NT2/D1 (cell line): ENCODE data around the gene PKDCC.

Source experiments
- DNase-seq: peaks from one replicate; pipeline ENCODE4 v3.0.0-alpha.2; 2011; ENCODE audit warnings: low read depth, low spot score
- H3K27me3 ChIP-seq: 2 replicates; pipeline ENCODE4 v1.6.0; 2011; ENCODE audit warnings: mild to moderate bottlenecking; ENCODE audit not compliant: insufficient read length, insufficient read depth
- H3K36me3 ChIP-seq: 2 replicates; pipeline ENCODE4 v1.6.1; 2011; ENCODE audit warnings: mild to moderate bottlenecking, low read length, mixed read lengths; ENCODE audit not compliant: insufficient read depth, insufficient read length
- H3K4me1 ChIP-seq: 2 replicates; pipeline ENCODE4 v1.5.1; 2011; ENCODE audit not compliant: insufficient read depth, insufficient read length
- H3K4me3 ChIP-seq: 2 replicates; pipeline ENCODE4 v1.5.1; 2011; ENCODE audit warnings: low read depth; ENCODE audit not compliant: insufficient read length
- H3K9ac ChIP-seq: 2 replicates; pipeline ENCODE4 v1.6.0; 2011; ENCODE audit warnings: low read depth; ENCODE audit not compliant: insufficient read length
- H3K9me3 ChIP-seq: 2 replicates; pipeline ENCODE4 v1.5.1; 2011; ENCODE audit warnings: mild to moderate bottlenecking, low read length; ENCODE audit not compliant: insufficient read depth
- SUZ12 ChIP-seq: IDR thresholded peaks from 2 replicates; pipeline ENCODE4 v1.6.1; 2011; ENCODE audit not compliant: insufficient read length, insufficient read depth; ENCODE audit errors: extremely low read depth
- YY1 ChIP-seq: IDR thresholded peaks from 2 replicates; pipeline ENCODE4 v1.6.1; 2011; ENCODE audit not compliant: insufficient read length, insufficient read depth
- ZNF274 ChIP-seq: IDR thresholded peaks from 2 replicates; pipeline ENCODE4 v1.6.1; 2011; ENCODE audit warnings: mild to moderate bottlenecking, low read depth, low read length

The PKDCC gene

GRCh38 chr2:42050703-42051542 is 3.1 kb downstream of the PKDCC start:
- Histone ChIP-seq H3K9me3 (no peaks in the 10 kb centered on the region), H3K36me3 (peaks cover 38% of the 10 kb centered on the region), H3K4me3 (no peak overlapping the region), H3K27me3 (no peaks in the 10 kb centered on the region), H3K9ac (peak overlapping the region; percentile 95), H3K4me1 (peaks cover 32% of the 10 kb centered on the region)
- TF ChIP-seq SUZ12 (no peak), ZNF274 (no peak), YY1 (no peak)
- DNase-seq: no peak

DNA sequence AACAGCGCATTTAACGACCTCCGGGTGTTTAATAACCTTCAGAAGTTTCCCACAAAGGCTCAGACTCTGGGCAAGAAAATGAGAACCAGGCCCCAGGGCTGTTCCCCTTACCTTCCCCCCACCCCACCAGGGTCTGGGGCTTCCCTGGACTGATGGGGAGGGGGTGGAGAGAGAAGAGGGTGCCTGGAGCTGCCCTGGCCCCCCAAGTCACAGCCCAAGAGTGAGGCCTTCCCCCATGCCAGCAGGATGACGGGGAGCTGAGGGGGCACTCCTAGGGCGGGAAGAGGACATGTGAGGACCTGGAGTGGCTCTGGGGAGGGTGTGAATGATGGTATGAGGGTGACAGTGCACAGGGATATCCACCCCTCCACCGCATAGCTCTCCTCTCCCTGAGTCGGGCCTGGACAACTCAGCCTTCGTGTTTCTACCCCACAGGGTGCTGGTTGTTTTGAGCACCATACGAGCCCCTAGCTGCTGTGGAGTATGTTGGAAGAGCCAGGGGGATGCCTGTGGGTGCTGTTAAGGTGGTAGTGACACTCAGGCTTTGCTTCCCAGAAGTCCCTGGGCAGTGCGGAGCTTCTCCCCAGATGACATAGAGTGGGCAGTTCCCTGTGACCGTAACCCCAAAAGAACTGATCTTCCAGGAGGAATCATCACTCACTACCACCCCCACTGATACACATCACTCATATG is 3.9 kb downstream of the PKDCC start:
- H3K4me1 ChIP-seq: peaks cover 29% of the 10 kb centered on the region
- H3K4me3 ChIP-seq: no peak overlapping the region

GRCh38 chr2:42052702-42053481 is 5.1 kb downstream of the PKDCC start:
- peaks cover 29% of the 10 kb centered on the region for H3K4me1 ChIP-seq
- peaks cover 57% of the 10 kb centered on the region for H3K36me3 ChIP-seq
- no peak for DNase-seq
- H3K9ac ChIP-seq: peak overlapping the region; percentile 68
- H3K27me3 ChIP-seq: no peaks in the 10 kb centered on the region
- no peaks in the 10 kb centered on the region for H3K9me3 ChIP-seq
- H3K4me3 ChIP-seq: no peak overlapping the region
- TF ChIP-seq SUZ12 (no peak), YY1 (no peak), ZNF274 (no peak)

More for the DNA sequence above, 3.9 kb downstream of the PKDCC start:
- H3K36me3 ChIP-seq: peaks cover 45% of the 10 kb centered on the region
- H3K9ac ChIP-seq: peak overlapping the region; percentile 26
- H3K9me3 ChIP-seq: no peaks in the 10 kb centered on the region
- no peaks in the 10 kb centered on the region for H3K27me3 ChIP-seq
- TF ChIP-seq SUZ12 (no peak), ZNF274 (no peak), YY1 (no peak)
- no peak for DNase-seq

GRCh38 chr2:42053482-42053790 is 5.6 kb downstream of the PKDCC start:
- no peak for TF ChIP-seq ZNF274
- no peak for TF ChIP-seq YY1
- no peak for TF ChIP-seq SUZ12
- H3K4me1 ChIP-seq: peaks cover 29% of the 10 kb centered on the region
- H3K27me3 ChIP-seq: no peaks in the 10 kb centered on the region
- no peak for DNase-seq
- H3K9me3 ChIP-seq: no peaks in the 10 kb centered on the region
- no peak overlapping the region for H3K4me3 ChIP-seq
- H3K36me3 ChIP-seq: peaks cover 61% of the 10 kb centered on the region
- peak overlapping the region; percentile 68 for H3K9ac ChIP-seq

DNA sequence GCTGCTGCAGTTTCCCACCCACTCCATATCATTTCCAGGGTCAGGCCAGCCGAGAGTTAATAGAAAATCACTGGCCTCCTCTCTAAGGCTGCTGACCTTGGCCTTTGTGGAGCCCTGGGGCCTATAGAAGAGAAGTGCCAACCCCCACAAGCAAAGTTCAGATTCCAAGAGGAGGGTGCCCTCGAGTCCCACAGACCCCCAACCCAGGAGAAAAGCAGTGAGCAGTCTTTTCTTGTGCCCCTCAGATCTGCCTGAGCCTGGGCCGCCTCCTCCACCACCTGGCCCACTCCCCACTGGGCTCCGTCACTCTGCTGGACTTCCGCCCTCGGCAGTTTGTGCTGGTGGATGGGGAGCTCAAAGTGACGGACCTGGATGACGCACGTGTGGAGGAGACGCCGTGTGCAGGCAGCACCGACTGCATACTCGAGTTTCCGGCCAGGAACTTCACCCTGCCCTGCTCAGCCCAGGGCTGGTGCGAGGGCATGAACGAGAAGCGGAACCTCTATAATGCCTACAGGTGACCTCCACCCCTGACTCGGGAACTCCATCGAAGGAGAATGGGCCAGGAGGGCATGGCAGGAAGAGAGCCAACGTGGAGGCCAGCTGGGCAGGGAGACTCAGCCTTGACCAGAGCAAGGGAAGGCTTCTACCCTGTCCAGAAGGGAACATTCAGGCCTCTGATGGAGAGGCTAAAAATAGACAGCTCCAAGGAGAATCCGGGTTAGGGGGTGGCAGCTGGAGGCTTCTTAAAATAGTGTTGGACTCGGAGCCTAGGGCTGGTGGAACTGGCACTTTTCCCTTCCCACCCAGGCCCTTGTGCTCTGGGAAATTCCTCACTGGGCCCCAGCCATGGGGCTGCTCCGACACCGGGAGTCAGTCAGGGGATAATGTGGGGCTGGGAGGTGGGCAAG is 6.2 kb downstream of the PKDCC start:
- Histone ChIP-seq H3K9ac (peak overlapping the region; percentile 68), H3K27me3 (no peaks in the 10 kb centered on the region), H3K36me3 (peaks cover 67% of the 10 kb centered on the region), H3K4me3 (no peak overlapping the region), H3K9me3 (no peaks in the 10 kb centered on the region), H3K4me1 (peaks cover 29% of the 10 kb centered on the region)
- no peak for DNase-seq
- no peak for TF ChIP-seq YY1
- no peak for TF ChIP-seq ZNF274
- no peak for TF ChIP-seq SUZ12

DNA sequence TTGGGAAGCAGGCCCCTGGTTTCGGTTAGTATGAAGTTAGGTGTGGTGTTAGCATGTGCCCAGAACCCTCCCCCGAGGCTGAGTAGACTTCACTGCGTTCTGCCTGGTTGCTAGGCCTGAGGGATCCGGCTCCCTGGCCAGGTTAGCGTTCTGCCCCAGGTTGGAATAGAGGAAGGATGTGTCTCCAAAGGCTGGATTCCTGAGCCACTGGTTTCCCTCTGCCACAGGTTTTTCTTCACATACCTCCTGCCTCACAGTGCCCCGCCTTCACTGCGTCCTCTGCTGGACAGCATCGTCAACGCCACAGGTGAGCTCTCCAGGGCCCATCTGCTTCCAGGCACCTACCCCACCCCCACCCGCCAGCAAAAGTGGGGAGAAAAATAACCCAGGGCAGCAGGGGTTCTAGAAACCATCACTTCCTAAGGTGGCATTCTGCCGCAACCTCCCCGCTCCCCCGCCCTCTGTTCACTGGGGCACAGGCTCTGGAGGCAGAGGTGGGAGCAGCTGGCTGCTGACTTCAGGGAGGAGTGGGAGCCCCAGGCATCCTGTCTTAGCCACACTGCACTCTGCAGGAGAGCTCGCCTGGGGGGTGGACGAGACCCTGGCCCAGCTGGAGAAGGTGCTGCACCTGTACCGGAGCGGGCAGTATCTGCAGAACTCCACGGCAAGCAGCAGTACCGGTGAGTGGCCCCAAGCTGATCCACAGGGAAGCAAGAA is 7.1 kb downstream of the PKDCC start:
- Histone ChIP-seq H3K9ac (no peak overlapping the region), H3K36me3 (peaks cover 70% of the 10 kb centered on the region), H3K9me3 (no peaks in the 10 kb centered on the region), H3K27me3 (no peaks in the 10 kb centered on the region), H3K4me1 (peaks cover 29% of the 10 kb centered on the region), H3K4me3 (no peak overlapping the region)
- no peak for TF ChIP-seq YY1
- TF ChIP-seq SUZ12: no peak
- no peak for TF ChIP-seq ZNF274
- DNase-seq: no peak
